GM23338 (cell line): Measurements from ENCODE around the gene ABCC3. TPM values are rescaled to one million over a fixed set of nuclear protein-coding genes. Genes with fewer than 3 reads are reported as not detected.

Experiments used
- ATAC-seq: fragments of 200-7000 bp; cut with Tn5 transposase; 3 replicates; pipeline ENCODE4 v1.9.1; 2020
- DNase-seq: peaks from one replicate; pipeline ENCODE4 v3.0.0-alpha.2; 2015; ENCODE audit warnings: low spot score
- H2AFZ ChIP-seq: fragments of 200-600 bp; sonication (generic); 2 replicates; pipeline ENCODE4 v1.8.0; 2016; ENCODE audit warnings: antibody characterized with exemption, mild to moderate bottlenecking, moderate library complexity
- H3F3A ChIP-seq: fragments of 200-600 bp; sonication (generic); replicated peaks from 2 replicates; pipeline ENCODE4 v1.8.0; 2017; ENCODE audit warnings: antibody characterized with exemption, mixed run types, low read depth
- H3K27ac ChIP-seq: fragments of 200-600 bp; sonication (generic); 2 replicates; pipeline ENCODE4 v1.6.1; 2016; ENCODE audit warnings: low read depth
- H3K27me3 ChIP-seq: fragments of 200-600 bp; sonication (generic); 2 replicates; pipeline ENCODE4 v1.8.0; 2016; ENCODE audit warnings: mild to moderate bottlenecking, mixed run types, moderate library complexity; ENCODE audit not compliant: insufficient read depth
- H3K36me3 ChIP-seq: fragments of 200-600 bp; sonication (generic); 2 replicates; pipeline ENCODE4 v1.8.0; 2016; ENCODE audit warnings: mild to moderate bottlenecking; ENCODE audit not compliant: insufficient read depth
- H3K4me1 ChIP-seq: fragments of 200-600 bp; sonication (generic); 2 replicates; pipeline ENCODE4 v1.8.0; 2016; ENCODE audit warnings: mild to moderate bottlenecking, moderate library complexity; ENCODE audit not compliant: insufficient read depth
- H3K4me2 ChIP-seq: fragments of 200-600 bp; sonication (generic); 2 replicates; pipeline ENCODE4 v1.7.1; 2017; ENCODE audit warnings: mixed run types
- H3K4me3 ChIP-seq: fragments of 200-600 bp; sonication (generic); 2 replicates; pipeline ENCODE4 v1.6.1; 2016; ENCODE audit warnings: mixed run types
- H3K79me2 ChIP-seq: fragments of 200-600 bp; sonication (generic); replicated peaks from 2 replicates; pipeline ENCODE4 v1.8.0; 2017; ENCODE audit warnings: mild to moderate bottlenecking; ENCODE audit not compliant: insufficient read depth
- H3K9me2 ChIP-seq: fragments of 200-600 bp; sonication (generic); 2 replicates; pipeline ENCODE4 v1.8.0; 2017; ENCODE audit not compliant: insufficient read depth
- H4K20me1 ChIP-seq: fragments of 200-600 bp; sonication (generic); replicated peaks from 2 replicates; pipeline ENCODE4 v1.8.0; 2017; ENCODE audit warnings: mild to moderate bottlenecking; ENCODE audit not compliant: insufficient read depth
- H3K27ac Mint-ChIP-seq: 2 replicates; pipeline ENCODE4 v1.8.0; 2020; ENCODE audit warnings: inconsistent platforms, mild to moderate bottlenecking, moderate library complexity, mixed read lengths
- H3K27me3 Mint-ChIP-seq: 3 replicates; pipeline ENCODE4 v1.8.0; 2022; ENCODE audit warnings: low read depth, mild to moderate bottlenecking, moderate library complexity, mixed read lengths, inconsistent platforms; ENCODE audit not compliant: insufficient read depth, poor library complexity
- H3K36me3 Mint-ChIP-seq: 3 replicates; pipeline ENCODE4 v1.8.0; 2021; ENCODE audit warnings: low read depth, mild to moderate bottlenecking, inconsistent platforms, moderate library complexity, mixed read lengths
- H3K4me1 Mint-ChIP-seq: 3 replicates; pipeline ENCODE4 v1.8.0; 2020; ENCODE audit warnings: mild to moderate bottlenecking, inconsistent platforms, mixed read lengths
- H3K4me3 Mint-ChIP-seq: 3 replicates; pipeline ENCODE4 v1.8.0; 2021; ENCODE audit warnings: moderate library complexity, mild to moderate bottlenecking, inconsistent platforms, mixed read lengths
- H3K9me3 Mint-ChIP-seq: 3 replicates; pipeline ENCODE4 v1.8.0; 2020; ENCODE audit warnings: moderate library complexity, mild to moderate bottlenecking, inconsistent platforms, mixed read lengths
- CREB1 ChIP-seq: fragments of 250-450 bp; sonication (Bioruptor Pico); IDR thresholded peaks from 2 replicates; pipeline ENCODE4 v1.5.0; 2020; ENCODE audit warnings: low read depth, mild to moderate bottlenecking, moderate library complexity
- CTCF ChIP-seq, 2 experiments: fragments of 200-600 bp in 1 of 2; sonication (generic) in 1 of 2; conservative IDR thresholded peaks; 2 replicates each; pipeline versions ENCODE4 v1.5.1 to v1.6.1; 2016 to 2017; ENCODE audit warnings: antibody characterized with exemption in 2 of 2, low read depth in 2 of 2, mild to moderate bottlenecking in 2 of 2, moderate library complexity in 1 of 2
- ETS1 ChIP-seq: IDR thresholded peaks from 2 replicates; pipeline ENCODE4 v1.6.1; 2016; ENCODE audit warnings: antibody characterized with exemption
- EZH2 ChIP-seq: fragments of 200-600 bp; sonication (generic); IDR thresholded peaks from one replicate; pipeline ENCODE4 v1.8.0; 2017; ENCODE audit warnings: antibody characterized with exemption, mild to moderate bottlenecking, low read depth; ENCODE audit not compliant: unreplicated experiment
- EZH2phosphoT487 ChIP-seq: fragments of 200-600 bp; sonication (generic); IDR thresholded peaks from one replicate; pipeline ENCODE4 v1.8.1; 2018; ENCODE audit warnings: antibody characterized with exemption; ENCODE audit not compliant: unreplicated experiment
- JUNB ChIP-seq: IDR thresholded peaks from one replicate; pipeline ENCODE4 v1.6.1; 2016; ENCODE audit warnings: antibody characterized with exemption; ENCODE audit not compliant: unreplicated experiment
- NANOG ChIP-seq: IDR thresholded peaks from 2 replicates; pipeline ENCODE4 v1.6.1; 2016; ENCODE audit warnings: antibody characterized with exemption, borderline replicate concordance
- POLR2AphosphoS5 ChIP-seq: IDR thresholded peaks from 2 replicates; pipeline ENCODE4 v1.6.1; 2016; ENCODE audit warnings: antibody characterized with exemption, low read depth
- REST ChIP-seq: IDR thresholded peaks from one replicate; pipeline ENCODE4 v1.6.1; 2018; ENCODE audit warnings: antibody characterized with exemption; ENCODE audit not compliant: unreplicated experiment
- STAT1 ChIP-seq: IDR thresholded peaks from one replicate; pipeline ENCODE4 v1.6.1; 2016; ENCODE audit warnings: antibody characterized with exemption; ENCODE audit not compliant: unreplicated experiment
- ZNF114 ChIP-seq: fragments of 250-450 bp; sonication (Bioruptor Pico); IDR thresholded peaks from 2 replicates; pipeline ENCODE4 v1.5.0; 2020; ENCODE audit warnings: mild to moderate bottlenecking, moderate library complexity
- ZNF331 ChIP-seq: fragments of 250-450 bp; sonication (Bioruptor Pico); IDR thresholded peaks from 2 replicates; pipeline ENCODE4 v1.5.0; 2020; ENCODE audit warnings: low read depth, mild to moderate bottlenecking, moderate library complexity
- ZNF462 ChIP-seq: fragments of 250-450 bp; sonication (Bioruptor Pico); IDR thresholded peaks from 2 replicates; pipeline ENCODE4 v1.5.0; 2020; ENCODE audit warnings: mild to moderate bottlenecking, moderate library complexity
- polyA plus RNA-seq: library from polyadenylated mRNA; unstranded; fragments of >200 nt; fragmentation: Nextera tagmentation; extraction: Ambion mirVana; gene quantifications from 2 replicates; pipeline ENCODE4 v1.2.1, GENCODE V29; 2016
- total RNA-seq: library from RNA; depleted of rRNA; stranded (reverse); fragments of >200 nt; shearing (Covaris generic); gene quantifications from 2 replicates; pipeline ENCODE4 v1.2.3, GENCODE V29; 2014

The ABCC3 gene
- total and polyA plus RNA-seq, 2 experiments from 2014 or later, result not detected

GRCh38 chr17:50731575-50732460 is 97.1 kb downstream of the ABCC3 start:
- H3K4me1 ChIP-seq, result no peaks in the 10 kb centered on the region
- H2AFZ ChIP-seq, result no peak overlapping the region
- no peak overlapping the region for H3K27ac Mint-ChIP-seq
- no peaks in the 10 kb centered on the region for H3F3A ChIP-seq
- DNase-seq (no peak), ATAC-seq (no peak)
- no peak overlapping the region for H3K4me3 ChIP-seq
- H3K36me3 ChIP-seq, result no peaks in the 10 kb centered on the region; the same call in 1 of the 2 replicates
- H4K20me1 ChIP-seq, result peaks cover 79% of the 10 kb centered on the region
- no peaks in the 10 kb centered on the region for H3K9me2 ChIP-seq
- H3K9me3 Mint-ChIP-seq, result no peaks in the 10 kb centered on the region
- H3K27me3 ChIP-seq, result no peaks in the 10 kb centered on the region
- peak overlapping the region; percentile 81; the same call in 1 of the 2 replicates for H3K27ac ChIP-seq
- TF ChIP-seq ZNF462 (CRISPR knock-in tag), result no peak
- no peak for TF ChIP-seq ETS1
- no peak for TF ChIP-seq EZH2phosphoT487
- TF ChIP-seq NANOG, result no peak
- TF ChIP-seq EZH2, result no peak
- TF ChIP-seq CREB1 (CRISPR knock-in tag), result no peak
- no peak for TF ChIP-seq ZNF114
- TF ChIP-seq REST, result no peak
- no peak for TF ChIP-seq CTCF (conservative IDR thresholded peaks at IDR 0.05; ENCODE audit: low read depth in 2 of 2)
- TF ChIP-seq POLR2AphosphoS5, result no peak
- TF ChIP-seq JUNB, result no peak
- TF ChIP-seq STAT1, result no peak
- TF ChIP-seq ZNF331 (CRISPR knock-in tag), result no peak
- no peaks in the 10 kb centered on the region for H3K27me3 Mint-ChIP-seq
- H3K79me2 ChIP-seq, result peaks cover 100% of the 10 kb centered on the region
- no peak overlapping the region for H3K4me2 ChIP-seq
- H3K4me3 Mint-ChIP-seq, result no peak overlapping the region
- peaks cover 3% of the 10 kb centered on the region; the same call in 1 of the 3 replicates for H3K36me3 Mint-ChIP-seq
- peaks cover 9% of the 10 kb centered on the region for H3K4me1 Mint-ChIP-seq
